Smooth muscle cell (in vitro differentiated cells): ENCODE data around the gene MAX. TPM values are rescaled to one million over a fixed set of nuclear protein-coding genes. Genes with fewer than 3 reads are reported as not detected.

Experiments used
- DNase-seq: peaks from one replicate; lab custom pipeline; 2025; ENCODE audit not compliant: unreplicated experiment; lab: John Stamatoyannopoulos, UW
- H2AFZ ChIP-seq: fragments of 200-600 bp; sonication (generic); 2 replicates; pipeline ENCODE4 v1.6.0; 2016; ENCODE audit warnings: antibody characterized with exemption, low read depth, mild to moderate bottlenecking
- H3F3A ChIP-seq: fragments of 200-600 bp; sonication (generic); 2 replicates; pipeline ENCODE4 v1.6.0; 2017; ENCODE audit warnings: antibody characterized with exemption, low read depth
- H3K27ac ChIP-seq: fragments of 200-600 bp; sonication (generic); 2 replicates; pipeline ENCODE4 v1.5.1; 2016; ENCODE audit warnings: low read depth, mild to moderate bottlenecking
- H3K27me3 ChIP-seq: fragments of 200-600 bp; sonication (generic); 2 replicates; pipeline ENCODE4 v1.6.1; 2016; ENCODE audit warnings: low read depth, mild to moderate bottlenecking
- H3K36me3 ChIP-seq: fragments of 200-600 bp; sonication (generic); 2 replicates; pipeline ENCODE4 v1.5.1; 2016; ENCODE audit warnings: low read depth
- H3K4me1 ChIP-seq: fragments of 200-600 bp; sonication (generic); 2 replicates; pipeline ENCODE4 v1.5.1; 2016; ENCODE audit warnings: low read depth
- H3K4me2 ChIP-seq: fragments of 200-600 bp; sonication (generic); 2 replicates; pipeline ENCODE4 v1.6.0; 2016; ENCODE audit warnings: mild to moderate bottlenecking
- H3K4me3 ChIP-seq: fragments of 200-600 bp; sonication (generic); 2 replicates; pipeline ENCODE4 v1.5.1; 2016; ENCODE audit warnings: mild to moderate bottlenecking
- H3K79me2 ChIP-seq: fragments of 200-600 bp; sonication (generic); 2 replicates; pipeline ENCODE4 v1.6.0; 2016; ENCODE audit warnings: low read depth, mild to moderate bottlenecking
- H3K9ac ChIP-seq: fragments of 200-600 bp; sonication (generic); 2 replicates; pipeline ENCODE4 v1.6.0; 2016; ENCODE audit warnings: low read depth
- H3K9me3 ChIP-seq: fragments of 200-600 bp; sonication (generic); replicated peaks from 2 replicates; pipeline ENCODE4 v1.5.1; 2016; ENCODE audit warnings: low read depth
- H4K20me1 ChIP-seq: fragments of 200-600 bp; sonication (generic); 2 replicates; pipeline ENCODE4 v1.6.0; 2016; ENCODE audit warnings: low read depth
- CTCF ChIP-seq: fragments of 200-600 bp; sonication (generic); IDR thresholded peaks from 2 replicates; pipeline ENCODE4 v1.5.1; 2017; ENCODE audit warnings: borderline replicate concordance, mild to moderate bottlenecking, antibody characterized with exemption; ENCODE audit not compliant: insufficient read depth, poor library complexity, severe bottlenecking
- WGBS: methylation state at CpG from one replicate; pipeline ENCODE4 v1.1.7; 2016; ENCODE audit warnings: low lambda C conversion rate; 5-methylcytosine and 5-hydroxymethylcytosine counted together
- polyA plus RNA-seq: library from polyadenylated mRNA; unstranded; fragments of >200 nt; fragmentation: Nextera tagmentation; extraction: Ambion mirVana; gene quantifications from 2 replicates; pipeline ENCODE4 v1.2.1, GENCODE V29; 2016
- total RNA-seq: library from RNA; depleted of rRNA; stranded (reverse); fragments of >200 nt; gene quantifications from 2 replicates; pipeline ENCODE4 v1.2.3, GENCODE V29; 2014

Gene MAX
- total and polyA plus RNA-seq, 2 experiments from 2014 or later = 30.1 to 37.5 TPM

- Histone ChIP-seq H3F3A (peaks cover under 1% of the 10 kb centered on the region), H4K20me1 (peaks cover 2% of the 10 kb centered on the region), H3K4me3 (no peak overlapping the region), H3K27ac (no peak overlapping the region), H2AFZ (no peak overlapping the region), H3K9ac (no peak overlapping the region), H3K79me2 (no peaks in the 10 kb centered on the region), H3K36me3 (no peaks in the 10 kb centered on the region), H3K9me3 (no peaks in the 10 kb centered on the region), H3K27me3 (no peaks in the 10 kb centered on the region), H3K4me2 (no peak overlapping the region), H3K4me1 (peaks cover 2% of the 10 kb centered on the region)
- DNase-seq = no peak
- 82% methylated on average over 12 of the region's 12 CpGs for WGBS
- TF ChIP-seq CTCF = no peak
These were observed 58.3 kb downstream of the MAX start for GRCh38 chr14:65043893-65044595.

GRCh38 chr14:65042731-65043372, 59.5 kb downstream of the MAX start:
- Histone ChIP-seq H3K27ac (no peak overlapping the region), H3K9ac (no peak overlapping the region), H3K27me3 (no peaks in the 10 kb centered on the region), H3K4me1 (peaks cover 9% of the 10 kb centered on the region), H2AFZ (no peak overlapping the region), H4K20me1 (peaks cover 2% of the 10 kb centered on the region), H3K36me3 (no peaks in the 10 kb centered on the region), H3K79me2 (no peaks in the 10 kb centered on the region), H3K9me3 (no peaks in the 10 kb centered on the region), H3K4me2 (no peak overlapping the region), H3K4me3 (no peak overlapping the region), H3F3A (peaks cover 5% of the 10 kb centered on the region)
- DNase-seq = no peak
- no peak for TF ChIP-seq CTCF
- WGBS = 68% methylated on average over 8 of the region's 8 CpGs

- no peak for TF ChIP-seq CTCF
- H3K9me3 ChIP-seq = no peaks in the 10 kb centered on the region
- no peaks in the 10 kb centered on the region for H3K79me2 ChIP-seq
- 45% methylated on average over 3 of the region's 3 CpGs for WGBS
- peaks cover 9% of the 10 kb centered on the region for H3K4me1 ChIP-seq
- no peaks in the 10 kb centered on the region for H3K27me3 ChIP-seq
- H3K4me2 ChIP-seq = no peak overlapping the region
- peaks cover 2% of the 10 kb centered on the region for H4K20me1 ChIP-seq
- DNase-seq = no peak
- H3K4me3 ChIP-seq = no peak overlapping the region
- peaks cover 5% of the 10 kb centered on the region for H3F3A ChIP-seq
- H3K27ac ChIP-seq = no peak overlapping the region
- no peak overlapping the region for H3K9ac ChIP-seq
- no peak overlapping the region for H2AFZ ChIP-seq
- no peaks in the 10 kb centered on the region for H3K36me3 ChIP-seq
These were observed 60.0 kb downstream of the MAX start for GRCh38 chr14:65042296-65042695.
